H1 (cell line): Measurements from ENCODE around the gene AGRP. TPM values are rescaled to one million over a fixed set of nuclear protein-coding genes. Genes with fewer than 3 reads are reported as not detected.

ENCODE experiments used
- CTCF ChIA-PET: fragments of 300-600 bp; sonication (Branson Sonifier 250); formaldehyde crosslinking; loops from one replicate; lab custom pipeline; 2021; ENCODE audit not compliant: partially characterized antibody; lab: Charles Lee
- POLR2A ChIA-PET: fragments of 300-600 bp; sonication (Branson Sonifier 250); formaldehyde crosslinking; loops from one replicate; lab custom pipeline; 2021; ENCODE audit warnings: inconsistent platforms; ENCODE audit not compliant: partially characterized antibody; lab: Charles Lee
- DNase-seq, 2 experiments: peaks; one replicate each; pipeline versions ENCODE4 v3.0.0 to v3.0.0-alpha.2; 2010 to 2022; ENCODE audit warnings: low spot score in 2 of 2, low read depth in 1 of 2, mixed read lengths in 1 of 2
- FAIRE-seq: peaks from 2 replicates; lab custom pipeline; 2011; peaks lifted over from hg19 to GRCh38; lab: Jason Lieb, UNC
- H2AFZ ChIP-seq: 2 replicates; pipeline ENCODE4 v1.8.1; 2012; ENCODE audit warnings: low read length, inconsistent platforms
- H2AK5ac ChIP-seq: 2 replicates; pipeline ENCODE4 v1.6.1; 2013; ENCODE audit warnings: low read depth, low read length
- H2BK120ac ChIP-seq: replicated peaks from 2 replicates; pipeline ENCODE3; 2013; ENCODE audit warnings: low read depth, low read length, inconsistent platforms
- H2BK12ac ChIP-seq: 2 replicates; pipeline ENCODE4 v1.6.1; 2013; ENCODE audit warnings: low read depth, low read length
- H2BK15ac ChIP-seq: 2 replicates; pipeline ENCODE4 v1.6.1; 2013; ENCODE audit warnings: low read length
- H2BK20ac ChIP-seq: 2 replicates; pipeline ENCODE4 v1.6.1; 2013; ENCODE audit warnings: low read length
- H2BK5ac ChIP-seq: 2 replicates; pipeline ENCODE4 v1.6.1; 2013; ENCODE audit warnings: low read depth, low read length
- H3K14ac ChIP-seq: 2 replicates; pipeline ENCODE4 v1.6.1; 2013; ENCODE audit warnings: inconsistent platforms; ENCODE audit not compliant: insufficient read length
- H3K18ac ChIP-seq: 2 replicates; pipeline ENCODE4 v1.6.1; 2013; ENCODE audit warnings: low read length; ENCODE audit errors: extremely low read depth
- H3K23ac ChIP-seq: 2 replicates; pipeline ENCODE4 v1.6.1; 2013; ENCODE audit warnings: inconsistent platforms; ENCODE audit not compliant: insufficient read length
- H3K23me2 ChIP-seq: 2 replicates; pipeline ENCODE4 v1.6.1; 2013; ENCODE audit warnings: low read depth, low read length
- H3K27ac ChIP-seq: 2 replicates; pipeline ENCODE4 v1.6.1; 2011; ENCODE audit warnings: low read depth, low read length, inconsistent platforms
- H3K27me3 ChIP-seq, 4 experiments: replicated peaks in 1 of 4; 1 replicate in 1 of 4; 2 replicates in 3 of 4; pipeline versions ENCODE4 v1.6.1 to v1.8.1; 2011 to 2013; ENCODE audit warnings: low read length in 3 of 4, mild to moderate bottlenecking in 3 of 4, inconsistent platforms in 2 of 4, mixed read lengths in 2 of 4, moderate library complexity in 1 of 4; ENCODE audit not compliant: control insufficient read depth in 3 of 4, insufficient read depth in 3 of 4; ENCODE audit errors: extremely low read depth in 1 of 4
- H3K36me3 ChIP-seq, 4 experiments: 2 replicates each; pipeline versions ENCODE4 v1.6.1 to v1.8.1; 2011 to 2013; ENCODE audit warnings: mild to moderate bottlenecking in 4 of 4, low read length in 3 of 4, moderate library complexity in 2 of 4, control low read depth in 1 of 4, inconsistent platforms in 1 of 4; ENCODE audit not compliant: insufficient read depth in 4 of 4, control insufficient read depth in 2 of 4
- H3K4ac ChIP-seq: replicated peaks from 2 replicates; pipeline ENCODE3; 2013; ENCODE audit warnings: low read length, low read depth, mixed read lengths, inconsistent platforms; ENCODE audit not compliant: insufficient read length
- H3K4me1 ChIP-seq, 4 experiments: replicated peaks in 1 of 4; 1 replicate in 1 of 4; 2 replicates in 3 of 4; pipeline versions ENCODE4 v1.6.1 to v1.8.1; 2011 to 2013; ENCODE audit warnings: low read length in 3 of 4, inconsistent platforms in 2 of 4, mixed read lengths in 1 of 4; ENCODE audit not compliant: insufficient read depth in 4 of 4, control insufficient read depth in 3 of 4
- H3K4me2 ChIP-seq, 2 experiments: 2 replicates each; pipeline versions ENCODE4 v1.6.1 to v1.8.1; 2011 to 2013; ENCODE audit warnings: low read depth in 2 of 2, low read length in 2 of 2, control low read depth in 1 of 2, inconsistent platforms in 1 of 2, mild to moderate bottlenecking in 1 of 2; ENCODE audit not compliant: insufficient read depth in 1 of 2
- H3K4me3 ChIP-seq, 4 experiments: fragments of 200-600, 300-600 bp in 1 of 4; sonication (generic), shearing (Covaris generic), sonication (Bioruptor Twin) in 1 of 4; 2 replicates each; pipeline versions ENCODE4 v1.5.1 to v1.8.1; 2011 to 2016; ENCODE audit warnings: low read length in 4 of 4, low read depth in 3 of 4, control low read depth in 2 of 4, inconsistent platforms in 2 of 4, mild to moderate bottlenecking in 2 of 4, mixed read lengths in 1 of 4, moderate library complexity in 1 of 4; ENCODE audit not compliant: insufficient read depth in 2 of 4; ENCODE audit errors: extremely low read depth in 1 of 4
- H3K56ac ChIP-seq: replicated peaks from 2 replicates; pipeline ENCODE3; 2013; ENCODE audit warnings: low read depth, mild to moderate bottlenecking, mixed read lengths, low read length, inconsistent platforms; ENCODE audit not compliant: insufficient read length
- H3K79me1 ChIP-seq: 2 replicates; pipeline ENCODE4 v1.6.1; 2013; ENCODE audit warnings: low read depth, low read length, control low read depth
- H3K79me2 ChIP-seq, 2 experiments: 2 replicates each; pipeline versions ENCODE4 v1.6.1 to v1.8.1; 2012 to 2013; ENCODE audit warnings: low read length in 2 of 2, mild to moderate bottlenecking in 2 of 2, inconsistent platforms in 1 of 2; ENCODE audit not compliant: insufficient read depth in 2 of 2, control insufficient read depth in 1 of 2
- H3K9ac ChIP-seq, 4 experiments: replicated peaks in 1 of 4; 1 replicate in 1 of 4; 2 replicates in 3 of 4; pipeline versions ENCODE4 v1.6.1 to v1.8.1; 2011 to 2013; ENCODE audit warnings: low read depth in 3 of 4, low read length in 3 of 4, control low read depth in 2 of 4, mild to moderate bottlenecking in 2 of 4, moderate library complexity in 2 of 4, inconsistent platforms in 1 of 4; ENCODE audit errors: extremely low read depth in 1 of 4
- H3K9me3 ChIP-seq, 2 experiments: 2 replicates each; pipeline versions ENCODE4 v1.6.1 to v1.8.1; 2012 to 2013; ENCODE audit warnings: mild to moderate bottlenecking in 2 of 2, moderate library complexity in 2 of 2, control low read depth in 1 of 2, inconsistent platforms in 1 of 2, low read depth in 1 of 2, low read length in 1 of 2, mixed read lengths in 1 of 2; ENCODE audit not compliant: insufficient read depth in 2 of 2
- H4K20me1 ChIP-seq, 2 experiments: replicated peaks in 1 of 2; 2 replicates each; pipeline versions ENCODE3 to v1.8.1; 2011 to 2013; ENCODE audit warnings: inconsistent platforms in 2 of 2, low read length in 2 of 2, mild to moderate bottlenecking in 1 of 2; ENCODE audit not compliant: insufficient read depth in 2 of 2, control insufficient read depth in 1 of 2
- H4K5ac ChIP-seq: 2 replicates; pipeline ENCODE4 v1.6.1; 2013; ENCODE audit warnings: low read length, low read depth, mixed read lengths, inconsistent platforms; ENCODE audit not compliant: insufficient read length
- H4K8ac ChIP-seq: 2 replicates; pipeline ENCODE4 v1.8.0; 2013; ENCODE audit warnings: mild to moderate bottlenecking, moderate library complexity, low read length, inconsistent platforms; ENCODE audit not compliant: insufficient read depth; ENCODE audit errors: extremely low read depth
- H4K91ac ChIP-seq: replicated peaks from 2 replicates; pipeline ENCODE3; 2013; ENCODE audit warnings: low read length, mixed read lengths, inconsistent platforms; ENCODE audit not compliant: insufficient read length
- ASH2L ChIP-seq: fragments of 200-600, 300-600 bp; sonication (generic); IDR thresholded peaks from one replicate; pipeline ENCODE4 v1.7.1; 2017; ENCODE audit warnings: low read length
- CREB1 ChIP-seq: IDR thresholded peaks from 2 replicates; pipeline ENCODE4 v1.6.1; 2012; ENCODE audit warnings: inconsistent platforms
- E2F6 ChIP-seq: IDR thresholded peaks from 2 replicates; pipeline ENCODE4 v1.6.1; 2012; ENCODE audit warnings: inconsistent platforms
- FOSL1 ChIP-seq: IDR thresholded peaks from 2 replicates; pipeline ENCODE4 v1.6.1; 2011; ENCODE audit warnings: mild to moderate bottlenecking, low read depth, low read length, moderate library complexity; ENCODE audit not compliant: insufficient read depth
- GABPA ChIP-seq: IDR thresholded peaks from 2 replicates; pipeline ENCODE4 v1.6.1; 2011; ENCODE audit warnings: mild to moderate bottlenecking, low read length, moderate library complexity, borderline replicate concordance; ENCODE audit not compliant: insufficient read depth
- NANOG ChIP-seq: IDR thresholded peaks from 2 replicates; pipeline ENCODE4 v1.6.1; 2011; ENCODE audit warnings: low read length, low read depth, mild to moderate bottlenecking, inconsistent platforms; ENCODE audit not compliant: insufficient read depth, poor library complexity, severe bottlenecking
- POLR2A ChIP-seq, 2 experiments: IDR thresholded peaks; 1 replicate in 1 of 2; 2 replicates in 1 of 2; pipeline ENCODE4 v1.6.1; 2011; ENCODE audit warnings: low read depth in 2 of 2, low read length in 2 of 2, mild to moderate bottlenecking in 2 of 2; ENCODE audit errors: control extremely low read depth in 1 of 2
- RFX5 ChIP-seq: IDR thresholded peaks from 2 replicates; pipeline ENCODE4 v1.6.1; 2011; ENCODE audit warnings: low read depth, low read length, improper control_type of control experiment, borderline replicate concordance
- SIRT6 ChIP-seq: IDR thresholded peaks from one replicate; pipeline ENCODE4 v1.7.1; 2012; ENCODE audit warnings: low read length, inconsistent platforms
- SP1 ChIP-seq: IDR thresholded peaks from 2 replicates; pipeline ENCODE4 v1.6.1; 2011; ENCODE audit warnings: low read depth, low read length
- SRF ChIP-seq: IDR thresholded peaks from 2 replicates; pipeline ENCODE4 v1.6.1; 2011; ENCODE audit warnings: mild to moderate bottlenecking, low read depth, low read length, moderate library complexity
- SUZ12 ChIP-seq: fragments of 200-600 bp; sonication (generic); IDR thresholded peaks from 2 replicates; pipeline ENCODE4 v1.6.1; 2012; ENCODE audit warnings: mild to moderate bottlenecking, inconsistent platforms, low read length, moderate library complexity, mixed read lengths
- TCF12 ChIP-seq: IDR thresholded peaks from 2 replicates; pipeline ENCODE4 v1.6.1; 2011; ENCODE audit warnings: low read depth, mild to moderate bottlenecking, low read length
- WGBS, 2 experiments: shearing (Covaris generic) in 1 of 2; methylation state at CpG; one replicate each; pipeline versions ENCODE4 v1.1.6 to v1.1.7; 2013 to 2015; ENCODE audit warnings: low lambda C conversion rate in 2 of 2, mixed read lengths in 2 of 2, inconsistent platforms in 1 of 2, low coverage in 1 of 2, missing lambda C conversion rate in 1 of 2; ENCODE audit not compliant: insufficient replicate concordance in 2 of 2, insufficient coverage in 1 of 2, insufficient read length in 1 of 2; ENCODE audit errors: extremely low coverage in 1 of 2, missing lambda C conversion rate in 1 of 2; 5-methylcytosine and 5-hydroxymethylcytosine counted together
- polyA plus RNA-seq, 7 experiments: library from polyadenylated mRNA; depleted of rRNA in 3 of 7; stranded (reverse) in 5 of 7; unstranded in 2 of 7; fragments of >200 nt in 5 of 7; fragments of 200-250 nt in 2 of 7; gene quantifications; 1 replicate in 5 of 7; 2 replicates in 1 of 7; 4 replicates in 1 of 7; pipeline versions ENCODE4 v1.2.1 to v1.2.3, GENCODE V29; 2011 to 2013; ENCODE audit warnings: missing spikeins in 2 of 7, mixed read lengths in 2 of 7
- total RNA-seq: library from RNA; stranded (reverse); fragmentation: NEBNext Ultra II Directional; extraction: Animal tissue kit (Norgen Biotek cat#: 25700); gene quantifications from 2 replicates; pipeline ENCODE4 v1.2.1, GENCODE V29; 2021

Gene AGRP
- total and polyA plus RNA-seq, 2 of the 8 experiments (the other 6 are each of a cell fraction or from before 2014, with no cell fraction given), result not detected

GRCh38 chr16:67459066-67459860 is 24.1 kb downstream of the AGRP start:
- H3K4me2 ChIP-seq, result no peak overlapping the region
- no peak overlapping the region for H4K91ac ChIP-seq
- ChIA-PET POLR2A (interaction anchor here (1.1 kb wide), 1 partner anchor 13 kb away, joined by 3 read pairs; no protein-coding TSS in a partner anchor), CTCF (interaction anchor here (0.6 to 28.6 kb wide), 6 partner anchors 15 to 191 kb away, joined by 3 to 683 read pairs (median 13); partner anchors contain the start of genes ATP6V0D1 and HSD11B2)
- no peak overlapping the region for H2BK120ac ChIP-seq
- no peak overlapping the region for H2AFZ ChIP-seq
- no peak overlapping the region for H3K4ac ChIP-seq
- FAIRE-seq (no peak), DNase-seq (no peak)
- H3K36me3 ChIP-seq, result no peaks in the 10 kb centered on the region
- H3K27ac ChIP-seq, result no peak overlapping the region
- H3K18ac ChIP-seq, result no peak overlapping the region
- H2BK20ac ChIP-seq, result no peak overlapping the region
- H2BK15ac ChIP-seq, result 0 out of 2 replicates have a peak overlapping the region, but pooled peaks have one; percentile 72
- H4K5ac ChIP-seq, result no peak overlapping the region
- H3K14ac ChIP-seq, result no peak overlapping the region
- peaks cover 13 to 19% of the 10 kb centered on the region in 2 experiments for H4K20me1 ChIP-seq
- H3K9ac ChIP-seq, result no peak overlapping the region
- no peaks in the 10 kb centered on the region for H3K79me2 ChIP-seq
- peaks cover 4% of the 10 kb centered on the region for H3K79me1 ChIP-seq
- H3K56ac ChIP-seq, result no peak overlapping the region
- H2BK5ac ChIP-seq, result no peak overlapping the region
- no peaks in the 10 kb centered on the region for H3K9me3 ChIP-seq
- no peaks in the 10 kb centered on the region; a peak in 1 of 7 replicates for H3K4me1 ChIP-seq
- H3K23me2 ChIP-seq, result no peaks in the 10 kb centered on the region
- WGBS, 2 experiments, result 86% methylated on average over 7 of the region's 7 CpGs; no CpG with 5 or more reads in 1 of the 2 experiments
- H3K27me3 ChIP-seq, result no peaks in the 10 kb centered on the region
- H2AK5ac ChIP-seq, result no peak overlapping the region
- H3K4me3 ChIP-seq, result no peak overlapping the region
- H4K8ac ChIP-seq, result no peak overlapping the region
- no peak overlapping the region for H3K23ac ChIP-seq
- no peak overlapping the region for H2BK12ac ChIP-seq
- TF ChIP-seq TCF12, result no peak
- no peak for TF ChIP-seq SP1
- no peak for TF ChIP-seq SRF
- TF ChIP-seq POLR2A (IDR thresholded peaks at IDR 0.05; ENCODE audit: control extremely low read depth in 1 of 2, low read depth in 2 of 2, low read length in 2 of 2), result no peak
- no peak for TF ChIP-seq SUZ12
- no peak for TF ChIP-seq GABPA
- no peak for TF ChIP-seq SIRT6
- no peak for TF ChIP-seq NANOG
- TF ChIP-seq CREB1, result no peak
- TF ChIP-seq E2F6, result no peak
- TF ChIP-seq FOSL1, result no peak
- no peak for TF ChIP-seq ASH2L
- TF ChIP-seq RFX5, result no peak
